ENCODE data around the gene ETDA. TPM values are rescaled to one million over a fixed set of nuclear protein-coding genes. Genes with fewer than 3 reads are reported as not detected.
A peak's percentile ranks its signal among the peaks of the same experiment; 100 is the strongest.

Gene ETDA
- total RNA-seq, 4 donors from 2014 or later: not detected

- peaks cover 0 to 9% (median 0%) of the 10 kb centered on the region in 3 donors for H3K36me3 ChIP-seq
- DNase-seq: no peak
- H3K9me3 ChIP-seq: no peaks in the 10 kb centered on the region
- TF ChIP-seq, protein P1, sequence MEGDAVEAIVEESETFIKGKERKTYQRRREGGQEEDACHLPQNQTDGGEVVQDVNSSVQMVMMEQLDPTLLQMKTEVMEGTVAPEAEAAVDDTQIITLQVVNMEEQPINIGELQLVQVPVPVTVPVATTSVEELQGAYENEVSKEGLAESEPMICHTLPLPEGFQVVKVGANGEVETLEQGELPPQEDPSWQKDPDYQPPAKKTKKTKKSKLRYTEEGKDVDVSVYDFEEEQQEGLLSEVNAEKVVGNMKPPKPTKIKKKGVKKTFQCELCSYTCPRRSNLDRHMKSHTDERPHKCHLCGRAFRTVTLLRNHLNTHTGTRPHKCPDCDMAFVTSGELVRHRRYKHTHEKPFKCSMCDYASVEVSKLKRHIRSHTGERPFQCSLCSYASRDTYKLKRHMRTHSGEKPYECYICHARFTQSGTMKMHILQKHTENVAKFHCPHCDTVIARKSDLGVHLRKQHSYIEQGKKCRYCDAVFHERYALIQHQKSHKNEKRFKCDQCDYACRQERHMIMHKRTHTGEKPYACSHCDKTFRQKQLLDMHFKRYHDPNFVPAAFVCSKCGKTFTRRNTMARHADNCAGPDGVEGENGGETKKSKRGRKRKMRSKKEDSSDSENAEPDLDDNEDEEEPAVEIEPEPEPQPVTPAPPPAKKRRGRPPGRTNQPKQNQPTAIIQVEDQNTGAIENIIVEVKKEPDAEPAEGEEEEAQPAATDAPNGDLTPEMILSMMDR (IDR thresholded peaks at IDR 0.05): no peak
- TF ChIP-seq POLR2A (IDR thresholded peaks at IDR 0.05): no peak
- no peaks in the 10 kb centered on the region for H3K4me1 ChIP-seq
- H3K4me3 ChIP-seq: peak overlapping the region; percentile 14 to 41 (median 26)
- peak overlapping the region in 1 of 4 donors; percentile 39 for H3K27ac ChIP-seq
- H3K27me3 ChIP-seq: no peaks in the 10 kb centered on the region
These were observed 44.1 kb downstream of the ETDA start for GRCh38 chrX:135295944-135296305.

DNA sequence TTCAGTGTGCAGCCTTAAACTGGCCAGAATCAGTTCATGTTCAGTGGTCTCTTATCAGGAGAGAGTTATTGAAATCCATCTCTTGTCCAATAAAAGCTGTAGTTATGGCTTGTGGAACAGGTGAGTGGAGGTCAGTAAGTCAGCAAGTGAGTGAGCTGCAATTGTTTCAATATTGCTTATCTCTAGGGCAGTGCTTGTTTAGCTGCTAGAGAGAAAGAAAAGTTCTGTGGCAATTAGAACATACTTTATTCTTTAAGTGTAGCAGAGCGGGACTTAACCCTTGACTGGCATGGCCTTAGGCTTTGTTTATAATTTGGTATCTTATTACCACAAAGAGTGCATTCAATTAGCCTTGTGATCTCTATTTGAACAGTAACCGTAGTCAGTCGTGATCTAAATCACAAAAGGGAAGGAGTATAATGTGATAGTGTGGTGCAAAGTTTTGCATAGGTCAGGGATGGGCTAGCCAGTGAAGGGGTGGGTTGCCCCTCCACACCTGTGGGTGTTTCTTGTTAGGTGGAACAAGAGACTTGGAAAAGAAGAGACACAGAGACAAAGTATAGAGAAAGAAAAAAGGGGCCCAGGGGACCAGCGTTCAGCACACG is 50.5 kb downstream of the ETDA start:
- Histone ChIP-seq H3K9me3 (no peaks in the 10 kb centered on the region), H3K27ac (no peak overlapping the region), H3K4me3 (no peak overlapping the region), H3K36me3 (no peaks in the 10 kb centered on the region), H3K4me1 (no peaks in the 10 kb centered on the region), H3K27me3 (no peaks in the 10 kb centered on the region)
- TF ChIP-seq, protein P1 (IDR thresholded peaks at IDR 0.05): no peak
- TF ChIP-seq POLR2A (IDR thresholded peaks at IDR 0.05): no peak
- DNase-seq: no peak

Other genes with a start within 250 kb of the ETDA start
- 1 to 10 TPM in 1 of 4 donors, under 1 TPM in 1, not detected in 2; 0.40 to 1.5 TPM for gene RTL8B, start 229.5 kb upstream of the ETDA start, total RNA-seq
- gene RTL8C, start 219.7 kb upstream of the ETDA start, total RNA-seq: 10 to 100 TPM; 23.8 to 65.2 (median 30.4) TPM
- gene RTL8A, start 199.9 kb upstream of the ETDA start, total RNA-seq: 10 to 100 TPM in 3 of 4 donors, 1 to 10 TPM in 1; 9.1 to 27.9 (median 19.5) TPM
- gene SMIM10L2B, start 153.3 kb upstream of the ETDA start, total RNA-seq: 1 to 10 TPM in 2 of 4 donors, under 1 TPM in 2; 0.54 to 1.7 (median 0.86) TPM
- not detected for gene ETDB, start 131.5 kb upstream of the ETDA start, total RNA-seq
- gene CT55, start 80.7 kb upstream of the ETDA start, total RNA-seq: not detected
- gene ETDC, start 57.4 kb downstream of the ETDA start, total RNA-seq: not detected
- gene ZNF75D, start 92.0 kb downstream of the ETDA start, total RNA-seq: 10 to 100 TPM; 10.7 to 15.5 (median 13.2) TPM
- 1 to 10 TPM; 4.6 to 9.9 (median 5.9) TPM for gene ZNF449, start 92.7 kb downstream of the ETDA start, total RNA-seq
- gene SMIM10L2A, start 169.9 kb downstream of the ETDA start, total RNA-seq: 1 to 10 TPM in 1 of 4 donors, under 1 TPM in 1, not detected in 2; 0.35 to 1.2 TPM